Lower leg skin (tissue), 4 donors: Measurements from ENCODE around the gene FSTL5. TPM values are rescaled to one million over a fixed set of nuclear protein-coding genes. Genes with fewer than 3 reads are reported as not detected.

Experiments used
- DNase-seq, 2 donors: peaks; one replicate each; pipeline ENCODE4 v3.0.0-alpha.2; 2019; ENCODE audit warnings: low spot score in 2 of 2
- H3K4me3 ChIP-seq: fragments of 200-600 bp; sonication (generic); 2 replicates; pipeline ENCODE4 v1.5.1; 2017; ENCODE audit warnings: mild to moderate bottlenecking, low read depth; ENCODE audit not compliant: poor library complexity, severe bottlenecking
- CTCF ChIP-seq, 3 donors: fragments of 450-650 bp; IDR thresholded peaks; one replicate each; pipeline ENCODE4 v1.5.1; 2016; ENCODE audit warnings: antibody characterized with exemption in 3 of 3, mild to moderate bottlenecking in 3 of 3, moderate library complexity in 2 of 3
- POLR2A ChIP-seq, 2 donors: fragments of 450-650 bp; IDR thresholded peaks; one replicate each; pipeline ENCODE4 v1.6.1; 2016 to 2017; ENCODE audit warnings: antibody characterized with exemption in 2 of 2, mild to moderate bottlenecking in 1 of 2, moderate library complexity in 1 of 2
- WGBS, 2 donors: methylation state at CpG; one replicate each; pipeline ENCODE4 v1.1.5; 2018; 5-methylcytosine and 5-hydroxymethylcytosine counted together
- intact Hi-C: fragments of 100-400 bp; cut with DNase I; formaldehyde crosslinking; loops from one replicate; pipeline ENCODE4 v1.15.0; 2023; ENCODE audit warnings: low total_unique reads
- total RNA-seq, 4 donors: library from RNA; depleted of rRNA; stranded (reverse); fragments of >200 nt; gene quantifications; one replicate each; pipeline ENCODE4 v1.1.0, GENCODE V29; 2016

FSTL5 gene
- total RNA-seq, 4 donors from 2014 or later, result not detected

GRCh38 chr4:161530710-161531109 is 633.1 kb downstream of the FSTL5 start:
- TF ChIP-seq CTCF (IDR thresholded peaks at IDR 0.05), result no peak
- no peak for TF ChIP-seq POLR2A (IDR thresholded peaks at IDR 0.05)
- 52 to 67% methylated on average over 1 of the region's 1 CpG for WGBS, 2 donors
- H3K4me3 ChIP-seq, result no peak overlapping the region
- no peak for DNase-seq
- intact Hi-C loops, result no loop called here

GRCh38 chr4:161525121-161525520 is 638.7 kb downstream of the FSTL5 start:
- intact Hi-C loops, result no loop called here
- TF ChIP-seq CTCF (IDR thresholded peaks at IDR 0.05) (no peak), POLR2A (IDR thresholded peaks at IDR 0.05) (no peak)
- no peak for DNase-seq
- no peak overlapping the region for H3K4me3 ChIP-seq
- 63 to 64% methylated on average over 1 of the region's 1 CpG for WGBS, 2 donors

- 38 to 47% methylated on average over 3 of the region's 3 CpGs for WGBS, 2 donors
Observed at GRCh38 chr4:161522031-161522430, 641.8 kb downstream of the FSTL5 start.

GRCh38 chr4:161519611-161520010 is 644.2 kb downstream of the FSTL5 start:
- 89 to 93% methylated on average over 2 of the region's 2 CpGs for WGBS, 2 donors
- intact Hi-C loops, result no loop called here
- TF ChIP-seq POLR2A (IDR thresholded peaks at IDR 0.05), result no peak
- TF ChIP-seq CTCF (IDR thresholded peaks at IDR 0.05), result no peak
- no peak overlapping the region for H3K4me3 ChIP-seq
- DNase-seq, result no peak

More at GRCh38 chr4:161522031-161522430, 641.8 kb downstream of the FSTL5 start:
- TF ChIP-seq CTCF (IDR thresholded peaks at IDR 0.05) (no peak), POLR2A (IDR thresholded peaks at IDR 0.05) (no peak)
- intact Hi-C loops, result no loop called here
- no peak overlapping the region for H3K4me3 ChIP-seq
- no peak for DNase-seq

- no peak for DNase-seq
- 54 to 70% methylated on average over 3 of the region's 3 CpGs for WGBS, 2 donors
- no peak overlapping the region for H3K4me3 ChIP-seq
- intact Hi-C loops, result no loop called here
- TF ChIP-seq POLR2A (IDR thresholded peaks at IDR 0.05) (no peak), CTCF (IDR thresholded peaks at IDR 0.05) (no peak)
Observed at GRCh38 chr4:161517941-161518340, 645.9 kb downstream of the FSTL5 start.

GRCh38 chr4:161505141-161505540 is 658.7 kb downstream of the FSTL5 start:
- no peak for DNase-seq
- intact Hi-C loops, result no loop called here
- no peak overlapping the region for H3K4me3 ChIP-seq
- no peak for TF ChIP-seq CTCF (IDR thresholded peaks at IDR 0.05)
- TF ChIP-seq POLR2A (IDR thresholded peaks at IDR 0.05), result no peak
- WGBS, 2 donors, result 93 to 95% methylated on average over 3 of the region's 3 CpGs
